ENCODE data around the gene FTHL17.

The FTHL17 gene

GRCh38 chrX:31071725-31072124 lies at the start of gene FTHL17:
Gene FTHL17 (minus strand): TSS chrX:31072041. CDS start chrX:31071953, 88 bp downstream.
- no peak for TF ChIP-seq SUZ12 (IDR thresholded peaks at IDR 0.05; ENCODE audit: extremely low read depth, insufficient read depth, insufficient read length)
- Histone ChIP-seq H3K4me3 (ENCODE audit: insufficient read length, low read depth) (no peak within 1 kb of the TSS), H3K36me3 (ENCODE audit: insufficient read depth, insufficient read length, low read length) (no peaks in the 10 kb centered on the region), H3K4me1 (ENCODE audit: insufficient read depth, insufficient read length) (no peaks in the 10 kb centered on the region), H3K27me3 (ENCODE audit: insufficient read depth, insufficient read length) (no peaks in the 10 kb centered on the region), H3K9me3 (ENCODE audit: insufficient read depth, low read length) (no peaks in the 10 kb centered on the region; the same call in 1 of the 2 replicates), H3K9ac (ENCODE audit: insufficient read length, low read depth) (no peak within 1 kb of the TSS)
- DNase-seq (ENCODE audit: low read depth, low spot score), result no peak

DNA sequence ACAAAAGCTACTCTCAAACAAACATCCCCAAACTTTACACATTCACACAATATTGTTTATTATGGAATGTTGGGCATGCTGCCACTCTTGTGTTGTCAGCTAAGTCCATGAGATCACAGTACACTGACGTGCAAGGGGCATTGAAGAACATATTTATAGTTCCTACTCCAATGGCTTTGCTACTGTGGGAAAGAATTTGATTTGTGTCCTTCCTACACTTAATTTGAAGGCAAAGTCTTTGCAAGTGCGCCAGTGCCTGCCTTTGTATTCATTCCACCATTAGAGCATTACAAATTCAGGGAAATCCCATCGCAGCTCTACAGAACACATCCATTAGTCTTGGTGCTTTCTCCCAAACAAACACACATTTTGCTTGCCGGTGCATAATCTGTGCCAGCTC lies 45.4 kb upstream of the FTHL17 start:
- no peak overlapping the region for H3K9ac ChIP-seq (ENCODE audit: insufficient read length, low read depth)
- no peak for TF ChIP-seq ZNF274 (IDR thresholded peaks at IDR 0.05; ENCODE audit: low read depth, low read length)
- TF ChIP-seq YY1 (IDR thresholded peaks at IDR 0.05; ENCODE audit: insufficient read depth, insufficient read length), result no peak
- no peak for TF ChIP-seq SUZ12 (IDR thresholded peaks at IDR 0.05; ENCODE audit: extremely low read depth, insufficient read depth, insufficient read length)
- H3K36me3 ChIP-seq (ENCODE audit: insufficient read depth, insufficient read length, low read length), result no peaks in the 10 kb centered on the region
- H3K9me3 ChIP-seq (ENCODE audit: insufficient read depth, low read length), result no peaks in the 10 kb centered on the region
- H3K4me3 ChIP-seq (ENCODE audit: insufficient read length, low read depth), result no peak overlapping the region
- no peak for DNase-seq (ENCODE audit: low read depth, low spot score)
- H3K27me3 ChIP-seq (ENCODE audit: insufficient read depth, insufficient read length), result no peaks in the 10 kb centered on the region
- H3K4me1 ChIP-seq (ENCODE audit: insufficient read depth, insufficient read length), result no peaks in the 10 kb centered on the region

GRCh38 chrX:31115398-31115797 lies 43.6 kb upstream of the FTHL17 start:
- Histone ChIP-seq H3K4me1 (ENCODE audit: insufficient read depth, insufficient read length) (no peaks in the 10 kb centered on the region), H3K36me3 (ENCODE audit: insufficient read depth, insufficient read length, low read length) (no peaks in the 10 kb centered on the region), H3K27me3 (ENCODE audit: insufficient read depth, insufficient read length) (no peaks in the 10 kb centered on the region), H3K9me3 (ENCODE audit: insufficient read depth, low read length) (no peaks in the 10 kb centered on the region), H3K9ac (ENCODE audit: insufficient read length, low read depth) (no peak overlapping the region), H3K4me3 (ENCODE audit: insufficient read length, low read depth) (no peak overlapping the region)
- DNase-seq (ENCODE audit: low read depth, low spot score), result no peak
- TF ChIP-seq YY1 (IDR thresholded peaks at IDR 0.05; ENCODE audit: insufficient read depth, insufficient read length), result no peak
- TF ChIP-seq ZNF274 (IDR thresholded peaks at IDR 0.05; ENCODE audit: low read depth, low read length), result no peak
- TF ChIP-seq SUZ12 (IDR thresholded peaks at IDR 0.05; ENCODE audit: extremely low read depth, insufficient read depth, insufficient read length), result no peak

DNA sequence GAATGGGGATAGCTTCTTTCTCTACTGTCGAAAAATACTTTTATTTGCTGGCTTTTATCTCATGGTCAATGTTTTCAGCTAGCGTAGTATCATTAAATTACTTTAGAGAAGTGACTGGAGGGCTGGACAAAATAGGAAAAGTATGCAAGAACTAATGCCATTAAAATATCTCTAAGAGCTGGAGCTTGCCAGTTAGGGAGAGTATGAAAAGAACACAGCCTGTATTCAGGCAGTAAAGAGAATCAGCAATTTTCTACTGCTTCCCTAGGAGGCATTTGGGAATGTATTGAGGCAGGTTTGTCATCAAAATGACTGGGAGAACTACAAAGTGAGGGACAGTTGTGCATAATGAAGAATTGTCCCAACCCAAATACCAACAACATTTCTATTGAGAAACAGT lies 43.0 kb upstream of the FTHL17 start:
- H3K4me3 ChIP-seq (ENCODE audit: insufficient read length, low read depth), result no peak overlapping the region
- no peaks in the 10 kb centered on the region for H3K27me3 ChIP-seq (ENCODE audit: insufficient read depth, insufficient read length)
- no peaks in the 10 kb centered on the region; the same call in 1 of the 2 replicates for H3K9me3 ChIP-seq (ENCODE audit: insufficient read depth, low read length)
- DNase-seq (ENCODE audit: low read depth, low spot score), result no peak
- H3K36me3 ChIP-seq (ENCODE audit: insufficient read depth, insufficient read length, low read length), result no peaks in the 10 kb centered on the region
- TF ChIP-seq SUZ12 (IDR thresholded peaks at IDR 0.05; ENCODE audit: extremely low read depth, insufficient read depth, insufficient read length) (no peak), ZNF274 (IDR thresholded peaks at IDR 0.05; ENCODE audit: low read depth, low read length) (no peak), YY1 (IDR thresholded peaks at IDR 0.05; ENCODE audit: insufficient read depth, insufficient read length) (no peak)
- H3K9ac ChIP-seq (ENCODE audit: insufficient read length, low read depth), result no peak overlapping the region
- no peaks in the 10 kb centered on the region for H3K4me1 ChIP-seq (ENCODE audit: insufficient read depth, insufficient read length)

- no peak for DNase-seq (ENCODE audit: low read depth, low spot score)
- TF ChIP-seq YY1 (IDR thresholded peaks at IDR 0.05; ENCODE audit: insufficient read depth, insufficient read length), result no peak
- TF ChIP-seq SUZ12 (IDR thresholded peaks at IDR 0.05; ENCODE audit: extremely low read depth, insufficient read depth, insufficient read length), result no peak
- no peak for TF ChIP-seq ZNF274 (IDR thresholded peaks at IDR 0.05; ENCODE audit: low read depth, low read length)
- no peak overlapping the region for H3K4me3 ChIP-seq (ENCODE audit: insufficient read length, low read depth)
- H3K9me3 ChIP-seq (ENCODE audit: insufficient read depth, low read length), result no peaks in the 10 kb centered on the region; the same call in 1 of the 2 replicates
- no peak overlapping the region for H3K9ac ChIP-seq (ENCODE audit: insufficient read length, low read depth)
- H3K36me3 ChIP-seq (ENCODE audit: insufficient read depth, insufficient read length, low read length), result no peaks in the 10 kb centered on the region
- H3K27me3 ChIP-seq (ENCODE audit: insufficient read depth, insufficient read length), result no peaks in the 10 kb centered on the region
- no peaks in the 10 kb centered on the region for H3K4me1 ChIP-seq (ENCODE audit: insufficient read depth, insufficient read length)
Measured at GRCh38 chrX:31112226-31112999, 40.6 kb upstream of the FTHL17 start.

DNA sequence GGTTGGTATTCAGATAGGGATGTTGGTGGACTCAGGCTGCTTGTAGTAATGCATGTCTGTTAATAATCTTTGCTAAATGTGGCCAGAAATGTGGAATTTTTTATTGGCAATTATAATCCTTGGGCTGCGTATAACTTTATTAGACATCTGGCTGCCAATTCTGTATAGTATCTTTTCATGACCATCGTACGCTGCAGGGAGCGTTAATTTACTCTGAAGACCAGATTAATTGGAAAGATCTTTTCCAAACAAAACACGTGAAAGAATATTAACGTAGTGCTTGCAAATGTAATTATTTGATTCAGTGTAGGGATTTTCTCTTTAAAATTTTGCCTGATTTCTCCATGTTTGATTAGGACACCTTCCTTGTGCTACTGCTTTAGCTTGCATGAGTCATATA lies 38.8 kb upstream of the FTHL17 start:
- no peaks in the 10 kb centered on the region for H3K27me3 ChIP-seq (ENCODE audit: insufficient read depth, insufficient read length)
- TF ChIP-seq ZNF274 (IDR thresholded peaks at IDR 0.05; ENCODE audit: low read depth, low read length) (no peak), YY1 (IDR thresholded peaks at IDR 0.05; ENCODE audit: insufficient read depth, insufficient read length) (no peak)

GRCh38 chrX:31099536-31100090 lies 27.8 kb upstream of the FTHL17 start:
- H3K9me3 ChIP-seq (ENCODE audit: insufficient read depth, low read length), result no peaks in the 10 kb centered on the region
- H3K36me3 ChIP-seq (ENCODE audit: insufficient read depth, insufficient read length, low read length), result no peaks in the 10 kb centered on the region
- no peak for DNase-seq (ENCODE audit: low read depth, low spot score)
- TF ChIP-seq YY1 (IDR thresholded peaks at IDR 0.05; ENCODE audit: insufficient read depth, insufficient read length) (no peak), SUZ12 (IDR thresholded peaks at IDR 0.05; ENCODE audit: extremely low read depth, insufficient read depth, insufficient read length) (no peak), ZNF274 (IDR thresholded peaks at IDR 0.05; ENCODE audit: low read depth, low read length) (no peak)
- no peaks in the 10 kb centered on the region for H3K27me3 ChIP-seq (ENCODE audit: insufficient read depth, insufficient read length)
- no peaks in the 10 kb centered on the region for H3K4me1 ChIP-seq (ENCODE audit: insufficient read depth, insufficient read length)
- H3K9ac ChIP-seq (ENCODE audit: insufficient read length, low read depth), result no peak overlapping the region
- H3K4me3 ChIP-seq (ENCODE audit: insufficient read length, low read depth), result no peak overlapping the region

More for the DNA sequence above, 38.8 kb upstream of the FTHL17 start:
- no peak overlapping the region for H3K9ac ChIP-seq (ENCODE audit: insufficient read length, low read depth)
- DNase-seq (ENCODE audit: low read depth, low spot score), result no peak
- no peaks in the 10 kb centered on the region for H3K4me1 ChIP-seq (ENCODE audit: insufficient read depth, insufficient read length)
- no peak overlapping the region for H3K4me3 ChIP-seq (ENCODE audit: insufficient read length, low read depth)
- no peaks in the 10 kb centered on the region for H3K36me3 ChIP-seq (ENCODE audit: insufficient read depth, insufficient read length, low read length)
- H3K9me3 ChIP-seq (ENCODE audit: insufficient read depth, low read length), result no peaks in the 10 kb centered on the region; the same call in 1 of the 2 replicates

Measured in NT2/D1 (cell line).